Mucosa of descending colon (tissue), 3 donors: ENCODE results near the gene HINT2. TPM values are rescaled to one million over a fixed set of nuclear protein-coding genes. Genes with fewer than 3 reads are reported as not detected.
A peak's percentile ranks its signal among the peaks of the same experiment; 100 is the strongest.

Experiments
- ATAC-seq: fragments of 200-7000 bp; cut with Tn5 transposase; one replicate; pipeline ENCODE4 v1.9.1; 2020; ENCODE audit warnings: mild to moderate bottlenecking, moderate library complexity
- DNase-seq, 3 donors: peaks; one replicate each; pipeline ENCODE4 v3.0.0-alpha.2; 2020
- H3K36me3 ChIP-seq: fragments of 200-600 bp; one replicate; pipeline ENCODE4 v1.8.0; 2021; ENCODE audit warnings: low read depth, mild to moderate bottlenecking
- H3K4me1 ChIP-seq: fragments of 200-600 bp; one replicate; pipeline ENCODE4 v1.8.0; 2021; ENCODE audit warnings: low read depth, mild to moderate bottlenecking
- H3K4me3 ChIP-seq: fragments of 200-600 bp; one replicate; pipeline ENCODE4 v1.8.0; 2021; ENCODE audit warnings: mild to moderate bottlenecking
- H3K9me3 ChIP-seq: fragments of 200-600 bp; one replicate; pipeline ENCODE4 v1.8.0; 2021; ENCODE audit warnings: mild to moderate bottlenecking
- CTCF ChIP-seq: fragments of 200-600 bp; IDR thresholded peaks from one replicate; pipeline ENCODE4 v1.8.0; 2022; ENCODE audit warnings: antibody characterized with exemption, mild to moderate bottlenecking
- intact Hi-C, 2 donors: fragments of 100-400 bp; cut with DNase I in 1 of 2; cut with micrococcal nuclease in 1 of 2; formaldehyde crosslinking; loops; one replicate each; pipeline versions ENCODE4 v1.11.0 to v1.11.1; 2022; cut with DNase I, micrococcal nuclease
- total RNA-seq, 3 donors: library from RNA; stranded (reverse); fragmentation: NEBNext Ultra II Directional in 2 of 3; extraction: Animal tissue kit (Norgen Biotek cat#: 25700) in 2 of 3; gene quantifications; one replicate each; pipeline versions ENCODE4 v1.2.1 to v1.2.4, GENCODE V29; 2021 to 2023
- donor health status: DM: no; HTN: no; CAD: no; lungs with moderate emphysema.
- donor health status: DM: no; HTN: no; CAD: no.
- donor health status: DM: no; HTN: yes; CAD: no.

HINT2 gene
- total RNA-seq, 3 donors from 2014 or later: 38.9 to 68.6 (median 54.6) TPM

GRCh38 chr9:35798658-35799374 lies 16.0 kb downstream of the HINT2 start:
- no peak for TF ChIP-seq CTCF
- Histone ChIP-seq H3K36me3 (no peaks in the 10 kb centered on the region), H3K9me3 (no peaks in the 10 kb centered on the region), H3K4me3 (no peak overlapping the region), H3K4me1 (no peaks in the 10 kb centered on the region)
- intact Hi-C loops: no loop called here
- DNase-seq: no peak
- peak; percentile 56 for ATAC-seq

GRCh38 chr9:35797311-35798109 lies 17.3 kb downstream of the HINT2 start:
- TF ChIP-seq CTCF: no peak
- Histone ChIP-seq H3K36me3 (no peaks in the 10 kb centered on the region), H3K4me3 (no peak overlapping the region), H3K4me1 (no peaks in the 10 kb centered on the region), H3K9me3 (no peaks in the 10 kb centered on the region)
- intact Hi-C loops: no loop called here
- DNase-seq (no peak), ATAC-seq (no peak)

- intact Hi-C loops: no loop called here
- ATAC-seq (peak; percentile 38), DNase-seq (no peak)
- H3K9me3 ChIP-seq: no peaks in the 10 kb centered on the region
- no peak for TF ChIP-seq CTCF
- H3K36me3 ChIP-seq: no peaks in the 10 kb centered on the region
- H3K4me1 ChIP-seq: no peaks in the 10 kb centered on the region
- H3K4me3 ChIP-seq: no peak overlapping the region
Observed at GRCh38 chr9:35795695-35796094, 19.1 kb downstream of the HINT2 start.

GRCh38 chr9:35793461-35793860 lies 21.4 kb downstream of the HINT2 start:
- no peak for TF ChIP-seq CTCF
- ATAC-seq: no peak
- H3K36me3 ChIP-seq: no peaks in the 10 kb centered on the region
- intact Hi-C loops: loop anchor here in 1 of 2 donors (5.0 kb wide), 1 partner anchor 89 kb away; no protein-coding TSS in a partner anchor
- no peak for DNase-seq
- no peaks in the 10 kb centered on the region for H3K4me1 ChIP-seq
- H3K4me3 ChIP-seq: no peak overlapping the region
- H3K9me3 ChIP-seq: no peaks in the 10 kb centered on the region

- intact Hi-C loops: loop anchor here in 1 of 2 donors (5.0 kb wide), 1 partner anchor 89 kb away; no protein-coding TSS in a partner anchor
- Histone ChIP-seq H3K9me3 (no peaks in the 10 kb centered on the region), H3K4me3 (no peak overlapping the region), H3K4me1 (no peaks in the 10 kb centered on the region), H3K36me3 (no peaks in the 10 kb centered on the region)
- ATAC-seq (no peak), DNase-seq (no peak)
- TF ChIP-seq CTCF: no peak
Observed at GRCh38 chr9:35792826-35793225, 22.0 kb downstream of the HINT2 start.
